Measurements from ENCODE around the gene CPNE4.

DNA sequence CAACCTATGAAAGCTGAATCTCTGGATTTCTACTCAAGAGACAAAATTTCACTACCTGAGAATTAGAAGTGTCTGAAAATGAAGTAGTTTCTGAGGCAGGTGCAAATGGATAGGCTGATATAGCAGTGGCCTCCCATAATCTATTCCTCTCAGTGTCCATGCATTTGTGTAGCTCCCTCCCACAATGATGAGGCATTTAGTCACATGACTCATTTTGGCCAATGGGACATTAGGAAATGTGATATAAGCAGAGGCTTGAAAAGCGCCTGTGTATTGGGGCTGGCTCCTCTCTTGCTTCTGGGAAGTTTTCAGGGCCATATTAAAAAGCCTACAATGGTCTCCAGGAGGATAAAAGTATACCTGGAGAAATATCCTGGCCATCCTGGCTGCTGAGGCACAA, 452.4 kb downstream of the CPNE4 start:
- TF ChIP-seq CTCF (IDR thresholded peaks at IDR 0.05) (no peak), POLR2A (IDR thresholded peaks at IDR 0.05) (no peak), POLR2AphosphoS5 (IDR thresholded peaks at IDR 0.05) (no peak)

Measured in stomach (tissue), 4 donors.